Hematopoietic multipotent progenitor cell treated with erythropoietin and hydrocortisone succinate and interleukin-3 and kit ligand, for 6 days (in vitro differentiated cells): ENCODE measurements around the gene ERVV-1.
A peak's percentile ranks its signal among the peaks of the same experiment; 100 is the strongest.
"Not testable (repeated sequence)": the region's sequence is repeated elsewhere in the genome, so short reads cannot be mapped to it uniquely, and the experiment has no call there.

ENCODE experiments used
- DNase-seq: peaks from one replicate; pipeline ENCODE4 v3.0.0-alpha.2; 2015

Gene ERVV-1, protein sequence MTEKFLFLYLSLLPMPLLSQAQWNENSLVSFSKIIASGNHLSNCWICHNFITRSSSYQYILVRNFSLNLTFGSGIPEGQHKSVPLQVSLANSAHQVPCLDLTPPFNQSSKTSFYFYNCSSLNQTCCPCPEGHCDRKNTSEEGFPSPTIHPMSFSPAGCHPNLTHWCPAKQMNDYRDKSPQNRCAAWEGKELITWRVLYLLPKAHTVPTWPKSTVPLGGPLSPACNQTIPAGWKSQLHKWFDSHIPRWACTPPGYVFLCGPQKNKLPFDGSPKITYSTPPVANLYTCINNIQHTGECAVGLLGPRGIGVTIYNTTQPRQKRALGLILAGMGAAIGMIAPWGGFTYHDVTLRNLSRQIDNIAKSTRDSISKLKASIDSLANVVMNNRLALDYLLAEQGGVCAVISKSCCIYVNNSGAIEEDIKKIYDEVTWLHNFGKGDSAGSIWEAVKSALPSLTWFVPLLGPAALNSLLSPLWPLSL

DNA sequence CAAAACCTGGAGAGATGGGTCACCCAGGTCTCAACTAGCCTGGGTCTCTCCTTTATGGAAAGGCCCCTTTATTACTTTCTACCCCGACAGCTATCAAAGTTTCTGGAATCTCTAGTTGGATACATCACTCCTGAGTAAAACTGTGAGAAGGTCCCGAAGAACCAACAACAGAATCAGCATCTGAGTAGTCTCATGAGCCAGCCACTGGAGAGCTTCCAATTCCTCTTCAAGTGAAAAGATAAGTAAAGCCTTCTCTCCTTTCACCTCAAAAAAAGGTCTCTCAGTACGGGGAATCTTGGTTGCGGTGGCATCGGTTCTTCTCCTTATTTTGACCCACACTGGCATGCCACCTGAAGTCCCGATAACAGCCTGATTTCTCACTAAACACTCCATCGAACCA, at the start of gene ERVV-1:
Gene ERVV-1 (plus strand): TSS at position 301 of the 400 bp plus-strand sequence. CDS start 170 bp downstream, outside the sequence.
- no peak for DNase-seq

DNA sequence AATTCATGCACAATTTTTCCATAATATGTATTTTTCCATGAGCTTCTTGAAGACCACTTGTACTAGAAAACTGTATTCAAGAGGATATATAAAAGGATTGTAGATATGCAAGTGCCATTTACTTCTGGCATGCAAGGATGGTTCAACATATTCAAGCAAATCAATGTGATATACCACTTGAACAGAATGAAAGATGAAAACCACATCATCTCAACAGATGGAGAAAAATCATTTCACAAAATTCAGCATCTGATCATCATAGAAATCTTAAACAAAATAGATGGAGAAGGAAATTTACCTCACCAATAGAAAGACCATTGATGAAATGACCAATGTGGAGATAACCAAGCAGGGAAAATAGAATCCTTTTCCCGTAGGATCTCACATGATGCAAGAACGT, 45.9 kb upstream of the ERVV-1 start:
- DNase-seq, result no peak

DNA sequence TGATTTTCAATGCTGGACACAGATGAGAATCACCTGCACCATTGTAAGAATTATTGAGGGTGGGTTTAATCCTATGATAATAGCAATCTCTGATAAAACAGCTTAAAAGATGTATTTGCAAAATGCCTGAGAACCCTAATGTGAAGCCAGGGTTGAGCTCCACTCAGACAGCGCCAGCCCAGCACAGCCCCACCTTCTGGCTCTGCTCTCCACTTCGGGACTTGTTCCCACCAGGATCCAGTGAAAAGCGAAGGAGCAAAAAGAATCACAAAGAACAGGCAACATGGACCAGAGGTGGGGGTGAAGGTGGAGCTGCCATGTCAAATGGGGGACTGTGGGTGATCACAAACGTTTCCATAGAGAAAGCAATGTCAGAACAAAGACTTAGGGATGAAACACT, 32.4 kb upstream of the ERVV-1 start:
- no peak for DNase-seq

DNA sequence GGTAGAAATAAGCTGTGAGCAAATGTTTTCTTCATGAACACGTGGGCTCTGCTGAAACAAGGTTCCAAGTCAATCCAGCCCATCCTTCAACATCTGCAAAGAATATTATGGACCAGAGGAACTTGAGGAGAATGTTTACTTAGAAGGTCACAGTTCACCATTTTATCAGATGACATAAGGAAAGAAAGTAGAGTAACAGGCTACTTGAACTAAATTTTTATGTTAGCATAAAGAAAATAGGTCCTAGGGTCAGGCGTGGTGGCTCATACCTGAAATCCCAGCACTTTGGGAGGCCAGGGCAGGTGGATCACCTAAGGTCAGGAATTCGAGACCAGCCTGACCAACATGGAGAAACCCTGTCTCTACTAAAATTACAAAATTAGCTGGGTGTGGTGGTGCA, 30.6 kb upstream of the ERVV-1 start:
- not testable (repeated sequence) for DNase-seq

DNA sequence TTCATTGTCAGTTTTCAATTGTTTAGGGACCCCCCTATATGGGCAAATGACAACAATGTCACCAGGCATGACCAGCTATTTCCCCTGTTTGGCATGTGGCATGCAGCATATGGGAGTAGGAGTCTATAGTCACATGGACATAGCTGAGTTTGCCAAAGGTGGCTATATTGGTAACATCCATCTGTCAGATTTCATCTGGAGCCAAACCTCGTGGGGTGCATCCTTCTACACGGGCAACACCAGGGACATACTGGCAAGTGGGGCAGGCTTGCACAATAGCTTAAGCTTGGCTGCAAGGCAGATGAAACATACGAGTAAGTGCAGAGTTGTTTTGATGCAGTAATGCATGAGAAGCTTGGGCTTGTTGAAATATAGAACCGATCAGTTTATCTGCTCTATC, 26.5 kb upstream of the ERVV-1 start:
- no peak for DNase-seq

DNA sequence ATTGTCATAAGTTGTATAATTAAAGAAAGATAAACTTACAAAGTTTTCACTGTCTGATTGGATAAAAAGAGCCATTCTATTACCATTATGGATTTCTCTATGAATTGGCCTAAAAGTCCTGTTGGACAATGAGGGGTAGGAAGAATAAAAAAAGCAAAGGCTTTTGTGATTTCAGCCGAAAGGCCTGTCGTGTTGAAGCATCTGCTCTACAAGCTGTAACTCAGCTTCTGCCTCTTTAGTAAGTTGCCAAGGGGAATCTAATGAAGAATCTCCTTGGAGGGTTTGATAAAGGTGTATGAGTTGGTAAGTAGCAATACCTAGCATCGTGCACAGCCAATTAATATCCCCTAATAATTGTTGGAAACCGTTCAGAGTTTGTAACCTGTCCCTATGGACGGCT, 25.2 kb upstream of the ERVV-1 start:
- DNase-seq, result no peak

DNA sequence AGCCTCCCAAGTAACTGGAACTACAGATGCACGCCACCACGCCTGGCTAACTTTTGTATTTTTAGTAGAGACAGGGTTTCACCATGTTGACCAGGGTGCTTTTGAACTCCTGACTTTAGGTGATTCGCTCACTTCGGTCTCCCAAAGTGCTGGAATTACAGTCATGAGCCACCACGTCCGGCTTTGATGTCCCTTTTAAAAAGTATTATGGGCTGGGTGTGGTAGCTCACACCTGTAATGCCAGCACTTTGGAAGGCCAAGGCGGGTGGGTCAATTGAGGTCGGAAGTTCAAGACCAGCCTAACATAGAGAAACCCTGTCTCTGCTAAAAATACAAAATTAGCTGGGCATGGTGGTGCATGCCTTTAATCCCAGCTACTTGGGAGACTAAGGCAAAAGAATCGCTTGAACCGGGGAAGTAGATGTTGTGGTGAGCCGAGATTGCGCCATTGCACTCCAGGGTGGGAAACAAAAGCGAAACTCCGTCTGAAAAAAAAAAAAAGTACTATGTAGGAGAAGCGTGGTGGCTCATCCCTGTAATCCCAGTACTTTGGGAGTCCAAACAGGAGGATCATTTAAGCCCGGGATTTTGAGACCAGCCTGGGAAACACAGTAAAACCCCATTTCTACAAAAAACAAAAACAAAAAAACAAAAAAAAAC, 22.8 kb upstream of the ERVV-1 start:
- DNase-seq, result no peak

DNA sequence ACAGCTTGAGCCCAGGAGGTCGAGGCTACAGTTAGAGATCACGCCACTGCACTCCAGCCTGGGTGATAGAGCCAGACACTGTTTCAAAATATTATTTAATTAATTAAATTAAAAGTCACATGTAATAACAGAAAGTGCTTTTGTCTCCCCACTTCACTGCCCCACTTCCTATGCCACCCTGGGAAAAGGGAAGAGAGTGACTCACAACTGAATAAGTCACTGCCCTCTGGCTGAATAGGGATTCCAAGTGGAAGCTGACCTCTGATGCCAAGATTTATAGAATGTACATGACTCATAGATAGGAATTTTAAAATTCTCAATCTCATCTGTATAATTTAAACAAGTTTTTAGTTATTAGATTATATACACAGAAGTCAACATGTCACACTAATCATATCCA, 22.2 kb upstream of the ERVV-1 start:
- no peak for DNase-seq

DNA sequence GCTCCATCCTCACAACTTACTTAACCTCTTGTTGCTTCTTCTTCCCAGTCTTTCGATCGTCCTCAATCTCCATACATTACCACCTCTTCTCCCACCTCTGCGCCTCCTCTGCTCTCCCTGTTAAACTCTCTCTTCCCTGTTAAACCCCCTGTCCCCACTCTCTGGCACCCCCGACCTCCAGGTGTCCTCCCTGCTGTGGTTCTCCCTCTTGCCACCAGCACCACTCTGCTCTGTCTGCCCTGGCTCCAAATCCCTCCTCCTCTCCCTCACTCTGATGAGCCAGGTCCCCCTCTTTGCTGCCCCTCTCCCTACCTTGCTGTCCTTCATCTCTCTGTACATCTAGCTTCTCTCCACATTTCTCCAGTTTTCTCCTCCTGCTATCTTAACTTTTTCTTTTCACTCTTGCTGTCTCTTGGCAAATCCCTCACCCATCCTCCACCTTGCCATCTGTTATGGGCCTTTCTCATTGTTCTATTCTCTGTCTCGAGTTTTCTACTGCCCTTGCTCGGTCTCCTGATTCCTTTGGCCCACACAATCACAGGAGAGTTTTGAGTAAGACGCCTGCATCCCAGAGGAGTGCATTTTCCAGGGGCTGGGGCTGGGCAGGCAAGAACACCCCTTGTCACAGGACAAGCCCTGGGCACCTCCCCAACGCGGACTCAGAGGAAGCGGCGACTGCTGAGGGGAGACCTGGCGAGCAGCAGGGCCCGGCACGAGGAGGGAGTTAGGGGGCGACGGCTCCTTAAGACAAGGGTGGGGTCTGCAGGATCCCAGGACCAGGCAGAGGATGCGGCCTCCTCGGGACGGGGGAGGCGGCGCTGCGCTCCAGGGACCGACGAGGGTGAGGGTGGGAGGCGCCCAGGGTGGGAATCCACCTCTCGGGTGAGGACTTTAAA, 21.4 kb upstream of the ERVV-1 start:
- DNase-seq, result no peak

DNA sequence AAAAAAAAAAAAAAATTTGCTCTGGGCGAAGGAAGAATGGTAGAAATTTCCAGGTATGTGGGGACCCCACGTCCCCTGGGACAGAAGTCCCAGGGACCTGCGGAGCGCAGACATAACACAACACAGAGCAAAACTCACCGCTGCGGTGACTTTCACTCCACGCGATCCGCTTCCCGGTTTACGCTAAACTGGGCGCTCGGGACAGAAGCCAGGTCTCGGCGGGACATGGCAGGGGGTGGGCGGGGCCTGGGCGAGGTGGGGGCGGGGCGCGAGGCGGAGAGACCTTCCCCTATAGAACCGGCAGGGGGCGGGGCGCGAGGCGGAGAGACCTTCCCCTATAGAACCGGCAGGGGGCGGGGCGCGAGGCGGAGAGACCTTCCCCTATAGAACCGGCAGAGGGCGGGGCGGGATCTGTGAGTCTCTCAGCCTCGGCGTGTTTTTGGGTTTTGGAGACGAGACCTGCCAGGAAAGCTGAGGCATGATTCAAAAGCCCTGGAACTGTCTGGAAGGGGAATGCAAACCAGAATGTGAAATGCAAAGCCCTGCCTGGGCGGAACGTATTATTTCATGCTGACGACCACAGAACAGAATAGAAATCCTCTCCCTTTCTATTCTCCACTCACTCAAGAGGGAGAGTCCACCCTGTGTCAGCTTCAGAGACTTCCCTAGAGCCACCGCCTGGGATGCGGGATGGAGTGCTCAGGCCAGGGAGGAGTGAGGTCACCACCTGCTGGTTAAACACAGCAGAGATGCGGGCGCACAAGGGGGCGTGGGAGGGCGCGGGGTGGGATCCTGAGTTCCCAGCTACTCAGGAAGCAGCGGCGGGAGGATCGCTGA, 20.2 kb upstream of the ERVV-1 start:
- peak; percentile 88 for DNase-seq

DNA sequence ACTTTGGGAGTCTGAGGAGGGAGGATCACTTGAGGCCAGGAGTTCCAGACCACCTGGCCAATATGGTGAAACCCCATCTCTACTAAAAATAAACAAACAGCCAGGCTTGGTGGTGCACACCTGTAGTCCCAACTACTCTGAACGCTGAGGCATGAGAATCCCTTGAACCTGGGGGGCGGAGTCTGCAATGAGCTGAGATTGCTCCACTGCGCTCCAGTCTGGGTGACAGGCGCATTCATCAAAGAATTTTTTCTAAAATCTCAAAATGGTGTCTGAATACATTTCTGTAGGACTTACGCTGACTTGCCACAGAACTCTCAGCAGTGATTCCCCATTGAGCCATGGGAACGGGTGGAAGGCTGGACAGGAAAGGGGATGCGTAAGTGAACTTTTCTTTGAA, 18.0 kb upstream of the ERVV-1 start:
- no peak for DNase-seq

DNA sequence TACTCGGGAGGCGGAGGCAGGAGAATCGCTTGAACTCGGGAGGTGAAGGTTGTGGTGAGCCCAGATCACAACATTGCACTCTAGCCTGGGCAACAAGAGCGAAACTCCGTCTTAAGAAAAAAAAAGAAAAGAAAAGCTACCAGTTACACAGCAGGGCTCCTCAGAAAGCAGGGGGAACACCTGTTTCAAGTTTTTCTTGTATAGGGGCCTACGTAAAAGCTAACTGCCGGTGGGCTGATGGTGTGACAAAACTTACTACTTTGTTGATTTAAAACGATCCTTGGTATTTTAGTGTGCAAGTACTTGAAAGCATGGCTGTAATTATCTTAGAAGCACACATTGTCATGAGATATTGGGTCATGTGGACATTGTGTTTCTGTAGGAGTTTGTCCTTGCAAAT, 15.7 kb upstream of the ERVV-1 start:
- no peak for DNase-seq

DNA sequence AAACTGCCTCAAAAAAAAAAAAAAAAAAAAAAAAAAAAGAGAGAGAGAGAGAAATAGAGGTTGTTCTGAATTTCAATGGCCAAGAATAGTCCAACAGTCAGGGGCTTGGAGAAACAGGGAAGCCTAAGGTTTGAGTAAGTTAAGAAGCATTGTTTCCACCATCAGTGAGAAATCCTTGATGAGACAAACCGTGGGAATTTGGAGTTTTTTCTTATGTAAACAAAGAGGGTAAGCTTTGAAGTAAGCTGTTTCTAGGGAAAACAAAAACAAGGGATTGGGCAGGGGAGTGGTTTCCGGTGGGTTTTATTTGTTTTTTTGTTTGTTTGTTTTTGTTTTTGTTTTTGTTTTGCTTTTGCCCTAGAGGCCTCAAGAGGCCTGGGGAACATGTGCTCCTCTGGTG, 11.2 kb upstream of the ERVV-1 start:
- no peak for DNase-seq

DNA sequence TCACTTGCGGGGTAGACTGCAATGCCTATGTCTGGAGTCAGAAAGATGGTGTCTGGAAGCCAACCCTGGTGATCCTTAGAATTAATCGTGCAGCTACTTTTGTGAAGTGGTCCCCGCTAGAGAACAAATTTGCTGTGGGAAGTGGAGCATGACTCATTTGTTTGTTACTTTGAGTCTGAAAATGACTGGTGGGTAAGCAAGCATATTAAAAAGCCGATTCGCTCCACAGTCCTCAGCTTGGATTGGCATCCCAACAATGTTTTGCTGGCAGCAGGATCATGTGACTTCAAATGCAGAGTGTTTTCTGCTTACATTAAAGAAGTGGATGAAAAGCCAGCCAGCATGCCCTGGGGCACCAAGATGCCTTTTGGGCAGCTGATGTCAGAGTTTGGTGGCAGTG, 9.5 kb upstream of the ERVV-1 start:
- no peak for DNase-seq

DNA sequence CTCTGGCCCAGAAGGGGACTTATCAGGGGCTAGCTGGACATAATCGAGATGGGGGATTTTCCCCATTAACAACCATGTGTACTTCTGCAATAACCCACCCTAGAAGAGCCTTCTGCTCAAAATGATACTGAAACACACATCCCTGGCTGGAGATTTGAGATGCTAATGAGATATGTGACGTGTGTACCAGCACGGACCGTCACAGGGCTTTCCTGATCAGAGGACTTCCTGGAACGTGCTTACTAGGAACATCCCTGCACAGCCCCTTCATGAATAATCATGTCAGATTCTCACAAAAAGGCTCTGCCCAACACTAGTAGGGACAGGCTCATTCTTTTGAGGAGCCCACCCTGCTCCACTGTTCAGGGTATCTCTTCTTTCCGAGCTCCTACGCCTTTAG, 6.5 kb upstream of the ERVV-1 start:
- DNase-seq, result no peak

DNA sequence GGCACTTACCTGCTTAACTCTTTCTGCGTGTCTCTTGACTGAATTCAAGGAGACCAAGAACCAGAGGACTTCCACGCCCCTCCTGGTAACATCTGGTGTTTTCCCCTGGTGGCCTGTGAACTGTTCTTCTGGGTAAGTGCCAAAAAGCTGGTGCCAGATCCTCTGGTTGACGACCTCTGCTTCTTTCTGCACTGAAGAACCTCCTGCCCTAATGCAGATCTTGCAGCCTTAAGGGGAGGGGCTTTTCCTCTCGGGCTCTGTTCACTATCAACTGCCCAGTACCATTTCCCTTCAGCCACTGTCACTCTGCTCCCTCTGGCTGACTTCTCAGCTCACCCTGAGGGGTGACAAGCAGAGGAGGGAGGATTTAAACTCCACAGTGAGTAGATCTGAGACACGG, 6.1 kb upstream of the ERVV-1 start:
- no peak for DNase-seq

DNA sequence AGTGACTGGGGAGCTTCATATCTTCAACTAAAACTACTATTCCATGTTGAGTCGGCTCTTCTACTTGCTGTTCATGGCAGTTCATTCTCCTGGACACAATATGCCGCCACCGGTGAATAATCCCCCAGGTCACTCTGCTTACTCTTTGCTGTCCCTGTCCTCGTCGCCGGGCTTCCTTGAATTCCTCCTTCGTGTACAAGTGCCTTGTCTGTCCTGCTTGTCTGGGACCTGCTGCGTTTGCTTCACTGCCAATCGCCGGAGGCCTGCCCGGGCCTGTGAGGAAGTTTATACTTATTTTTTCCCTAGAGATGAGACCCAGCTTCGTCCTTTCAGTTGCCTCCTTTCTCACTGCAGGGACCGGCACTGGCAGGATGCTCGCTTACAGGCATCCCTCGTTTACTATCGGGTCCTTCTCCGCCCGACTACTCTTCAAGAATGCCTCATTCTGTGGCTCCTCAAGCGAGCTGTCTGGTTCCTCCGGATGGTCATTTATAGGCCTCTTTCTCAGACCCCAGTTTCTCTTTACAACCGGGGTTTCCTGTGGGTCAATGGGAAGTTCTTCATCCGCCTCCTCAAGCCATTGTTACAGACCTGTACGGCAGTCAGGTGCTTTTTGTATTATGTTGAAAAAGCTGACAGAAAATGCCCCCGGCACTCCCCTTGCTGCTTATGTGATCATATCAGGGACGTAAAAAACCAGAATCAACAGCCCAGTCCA, 5.5 kb upstream of the ERVV-1 start:
- no peak for DNase-seq

DNA sequence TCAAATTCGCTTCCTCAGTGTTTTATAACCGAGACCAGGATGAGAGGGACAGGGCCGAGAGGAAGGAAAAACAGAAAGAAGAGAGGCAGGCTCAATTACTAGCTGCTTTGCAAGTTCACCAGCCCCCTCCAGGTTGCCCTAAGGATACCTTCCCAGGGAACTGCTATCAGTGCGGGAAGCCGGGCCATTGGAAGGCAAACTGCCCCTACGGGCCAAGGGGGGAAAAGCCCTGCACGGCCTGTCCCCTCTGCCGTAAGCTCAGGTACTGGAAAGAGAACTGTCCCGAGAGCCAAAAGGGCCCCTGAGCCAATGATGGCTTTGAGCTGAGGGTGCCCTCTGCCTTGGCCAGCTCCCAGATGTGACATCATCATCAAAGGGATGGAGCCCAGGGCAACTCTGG, 3.2 kb upstream of the ERVV-1 start:
- no peak for DNase-seq

DNA sequence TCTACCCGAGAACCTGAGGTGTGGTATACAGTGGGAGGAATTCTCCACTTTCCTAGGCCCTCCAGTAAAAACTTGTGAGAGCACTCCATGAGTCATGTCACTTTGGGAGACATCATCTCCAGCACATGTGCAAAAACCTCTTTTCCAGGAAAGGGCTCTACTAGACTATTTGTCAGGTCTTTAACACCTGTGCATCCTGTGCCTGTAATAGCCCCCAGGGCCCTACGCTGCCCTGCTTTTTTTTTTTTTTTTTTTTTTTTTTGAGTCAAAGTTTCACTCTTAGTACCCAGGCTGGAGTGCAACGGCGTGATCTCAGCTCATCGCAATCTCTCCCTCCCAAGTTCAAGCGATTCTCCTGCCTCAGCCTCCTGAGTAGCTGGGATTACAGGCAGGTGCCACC, 1.7 kb upstream of the ERVV-1 start:
- DNase-seq, result no peak

DNA sequence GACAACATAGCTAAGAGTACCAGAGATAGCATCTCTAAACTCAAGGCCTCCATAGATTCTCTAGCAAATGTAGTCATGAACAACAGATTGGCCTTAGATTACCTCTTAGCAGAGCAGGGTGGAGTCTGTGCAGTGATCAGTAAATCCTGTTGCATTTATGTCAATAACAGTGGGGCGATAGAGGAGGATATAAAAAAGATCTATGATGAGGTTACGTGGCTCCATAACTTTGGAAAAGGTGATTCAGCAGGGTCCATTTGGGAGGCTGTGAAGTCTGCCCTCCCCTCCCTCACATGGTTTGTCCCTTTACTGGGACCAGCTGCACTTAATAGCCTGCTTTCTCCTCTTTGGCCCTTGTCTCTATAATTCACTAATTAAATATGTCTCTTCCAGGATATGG, 1.4 kb downstream of the ERVV-1 start:
- DNase-seq, result no peak

DNA sequence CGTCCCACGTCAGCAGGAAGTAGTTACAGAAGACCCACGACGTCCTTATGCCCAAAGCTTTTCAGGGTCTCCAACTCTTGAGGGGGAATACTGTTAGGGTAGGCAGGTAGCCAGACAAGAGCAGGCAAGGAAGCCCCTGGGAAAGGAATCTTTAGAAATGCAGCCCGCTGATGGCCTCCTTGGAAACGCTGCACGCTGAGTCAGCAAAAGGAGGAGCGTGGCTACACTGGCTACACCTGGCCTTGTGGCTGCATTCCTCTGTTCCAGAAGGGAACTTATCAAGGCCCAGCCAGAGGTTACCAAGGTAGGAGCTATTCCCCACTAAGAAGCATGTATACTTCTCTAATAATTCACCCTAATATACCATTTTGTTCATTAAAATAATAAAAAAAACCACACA, 2.0 kb downstream of the ERVV-1 start:
- no peak for DNase-seq

DNA sequence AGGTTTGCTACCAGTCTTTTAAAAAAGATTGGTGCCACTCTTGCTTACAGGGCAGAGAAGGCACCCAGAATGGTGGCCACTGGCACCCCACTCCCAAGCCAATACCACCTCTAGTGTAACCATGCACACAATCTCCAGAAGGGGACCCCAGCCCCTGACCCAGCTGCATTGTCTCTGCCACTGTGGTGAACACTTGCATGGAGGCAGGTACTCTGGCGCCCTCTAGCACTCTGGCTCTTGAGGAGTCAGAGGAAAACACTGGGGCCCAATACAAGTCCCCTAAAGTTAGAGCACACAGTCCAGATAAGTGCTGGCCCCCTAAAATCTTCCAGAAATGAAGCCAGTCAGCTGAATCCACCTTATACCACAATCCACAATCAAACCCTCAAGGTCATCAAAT, 6.0 kb downstream of the ERVV-1 start:
- peak; percentile 5 for DNase-seq
